GM19467 (cell line): Measurements from ENCODE around the gene INTU.
"Not testable (repeated sequence)": the region's sequence is repeated elsewhere in the genome, so short reads cannot be mapped to it uniquely, and the experiment has no call there.

ENCODE experiments used
- ATAC-seq: cut with Tn5 transposase; IDR thresholded peaks from one replicate; pipeline ENCODE4 v1.9.1; 2021; ENCODE audit warnings: mild to moderate bottlenecking, moderate library complexity; ENCODE audit not compliant: unreplicated experiment

Gene INTU

GRCh38 chr4:127632420-127633403 lies at the start of gene INTU:
Gene INTU (plus strand): TSS chr4:127632957. CDS start chr4:127633035, 78 bp downstream.
- ATAC-seq = peak; percentile 96

- not testable (repeated sequence) for ATAC-seq
Measured at GRCh38 chr4:127586496-127586895, 46.3 kb upstream of the INTU start.

- ATAC-seq = peak; percentile 95
Measured at GRCh38 chr4:127586922-127587571, 45.7 kb upstream of the INTU start.

GRCh38 chr4:127589153-127589552 lies 43.6 kb upstream of the INTU start:
- not testable (repeated sequence) for ATAC-seq

- no peak for ATAC-seq
Measured at GRCh38 chr4:127598656-127599055, 34.1 kb upstream of the INTU start.

- no peak for ATAC-seq
Measured at GRCh38 chr4:127601029-127601428, 31.7 kb upstream of the INTU start.

GRCh38 chr4:127604949-127605709 lies 27.6 kb upstream of the INTU start:
- ATAC-seq = no peak

GRCh38 chr4:127606823-127607222 lies 25.9 kb upstream of the INTU start:
- no peak for ATAC-seq

GRCh38 chr4:127609484-127609883 lies 23.3 kb upstream of the INTU start:
- ATAC-seq = no peak

- ATAC-seq = no peak
Measured at GRCh38 chr4:127610488-127610887, 22.3 kb upstream of the INTU start.

- no peak for ATAC-seq
Measured at GRCh38 chr4:127616898-127617297, 15.9 kb upstream of the INTU start.

- ATAC-seq = no peak
Measured at GRCh38 chr4:127618427-127618826, 14.3 kb upstream of the INTU start.

GRCh38 chr4:127622621-127622920 lies 10.2 kb upstream of the INTU start:
- no peak for ATAC-seq

GRCh38 chr4:127622921-127623796 lies 9.6 kb upstream of the INTU start:
- no peak for ATAC-seq

GRCh38 chr4:127623797-127624083 lies 9.0 kb upstream of the INTU start:
- ATAC-seq = no peak

GRCh38 chr4:127624173-127624572 lies 8.6 kb upstream of the INTU start:
- no peak for ATAC-seq

- ATAC-seq = no peak
Measured at GRCh38 chr4:127629371-127629770, 3.4 kb upstream of the INTU start.

- ATAC-seq = no peak
Measured at GRCh38 chr4:127630152-127630551, 2.6 kb upstream of the INTU start.

- no peak for ATAC-seq
Measured at GRCh38 chr4:127631420-127631819, 1.3 kb upstream of the INTU start.

- ATAC-seq = no peak
Measured at GRCh38 chr4:127634181-127634580, 1.4 kb downstream of the INTU start.

GRCh38 chr4:127641524-127641923 lies 8.8 kb downstream of the INTU start:
- no peak for ATAC-seq
